NCI-H526 (cell line): ENCODE data around the gene LHFPL5.

Experiments
- DNase-seq, 2 experiments: peaks; one replicate each; lab custom pipeline; 2025; lab: John Stamatoyannopoulos, UW

LHFPL5 gene

GRCh38 chr6:35856250-35856649 is 51.1 kb downstream of the LHFPL5 start:
- no peak for DNase-seq

DNA sequence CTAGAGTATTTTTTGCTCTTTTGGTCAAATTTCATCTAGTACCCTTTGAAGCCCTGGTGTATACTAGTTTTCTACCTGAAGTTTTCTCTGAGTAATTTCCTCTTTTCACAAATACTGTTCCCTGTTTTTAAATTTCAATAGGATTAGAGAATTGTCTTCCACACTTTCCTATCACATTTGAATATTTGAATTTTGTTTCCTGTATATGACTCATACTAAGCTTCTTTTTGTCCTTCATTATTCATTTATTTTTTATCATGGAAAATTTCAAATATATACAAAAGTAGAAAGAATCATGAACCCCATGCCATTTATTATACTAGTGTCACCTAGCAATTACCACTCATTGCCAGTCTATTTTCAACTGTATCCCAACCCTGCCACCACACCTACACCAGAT is 52.7 kb downstream of the LHFPL5 start:
- no peak for DNase-seq

DNA sequence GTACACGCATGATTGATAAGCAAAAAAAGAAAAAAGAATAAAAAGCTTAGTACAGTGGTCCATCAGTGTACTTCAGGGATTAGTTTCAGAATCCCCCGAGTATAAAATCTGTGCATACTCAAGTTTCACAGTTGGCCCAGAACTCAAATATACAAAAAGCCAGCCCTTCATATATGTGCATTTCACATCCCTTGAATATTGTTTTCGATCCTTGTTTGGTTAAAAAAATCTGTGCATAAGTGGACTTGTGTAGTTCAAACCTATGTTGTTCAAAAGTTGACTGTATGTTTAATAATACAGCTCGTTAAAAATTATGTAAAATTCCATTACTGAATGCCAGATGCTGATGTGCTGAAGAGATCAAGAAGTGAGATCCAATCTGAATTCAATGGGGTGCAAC is 54.2 kb downstream of the LHFPL5 start:
- DNase-seq: no peak
